NCI-H748 treated with DMSO at 0.1 percent for 48 hours (cell line): ENCODE data around the gene XIRP2.
"Not testable (repeated sequence)": the region's sequence is repeated elsewhere in the genome, so short reads cannot be mapped to it uniquely, and the experiment has no call there.

Experiments used
- DNase-seq: peaks from one replicate; lab custom pipeline; 2025; lab: John Stamatoyannopoulos, UW

The XIRP2 gene

GRCh38 chr2:167196461-167197252 is 308.4 kb downstream of the XIRP2 start:
- DNase-seq = no peak

- no peak for DNase-seq
These were observed 309.7 kb downstream of the XIRP2 start for GRCh38 chr2:167198009-167198408.

DNA sequence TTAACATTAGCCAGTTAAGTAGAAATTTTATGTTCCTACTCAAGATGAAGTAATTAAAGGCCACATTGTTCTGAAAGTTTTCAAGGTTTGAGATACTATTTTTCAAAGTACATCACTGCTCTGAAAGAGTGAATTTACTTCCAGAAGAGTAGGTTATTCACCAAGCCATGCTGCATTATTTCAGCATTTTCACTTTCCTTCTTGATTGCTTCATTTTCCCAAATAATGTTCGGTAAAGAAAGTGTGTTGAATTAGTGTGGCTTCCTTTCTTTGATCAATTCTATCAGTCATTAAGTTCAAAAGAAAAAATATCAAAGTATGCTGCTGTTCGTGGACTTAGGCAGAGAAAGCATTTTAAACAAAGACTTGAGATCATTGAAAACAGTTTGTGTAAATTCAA is 310.3 kb downstream of the XIRP2 start:
- DNase-seq = no peak

DNA sequence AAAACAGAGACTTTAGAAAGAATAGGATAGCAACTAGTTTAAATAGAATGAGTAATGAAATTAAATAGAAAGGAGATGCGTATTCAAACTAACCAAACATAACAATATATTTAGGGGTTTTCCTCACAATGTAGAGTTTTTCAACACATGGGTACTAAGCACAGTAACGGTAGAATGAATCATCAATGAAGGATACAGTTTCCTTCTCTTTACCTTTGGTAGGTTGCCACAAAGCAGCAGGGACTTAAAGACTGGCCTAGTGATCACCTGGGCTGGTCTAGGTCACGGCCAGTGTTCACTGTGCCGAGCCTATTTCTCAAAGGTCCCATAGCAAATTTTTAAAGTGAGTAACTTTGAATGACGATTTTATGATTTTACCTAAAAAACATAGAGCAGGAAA is 311.7 kb downstream of the XIRP2 start:
- DNase-seq = no peak

GRCh38 chr2:167209784-167210183 is 321.5 kb downstream of the XIRP2 start:
- DNase-seq = no peak

GRCh38 chr2:167212014-167212648 is 323.9 kb downstream of the XIRP2 start:
- no peak for DNase-seq

DNA sequence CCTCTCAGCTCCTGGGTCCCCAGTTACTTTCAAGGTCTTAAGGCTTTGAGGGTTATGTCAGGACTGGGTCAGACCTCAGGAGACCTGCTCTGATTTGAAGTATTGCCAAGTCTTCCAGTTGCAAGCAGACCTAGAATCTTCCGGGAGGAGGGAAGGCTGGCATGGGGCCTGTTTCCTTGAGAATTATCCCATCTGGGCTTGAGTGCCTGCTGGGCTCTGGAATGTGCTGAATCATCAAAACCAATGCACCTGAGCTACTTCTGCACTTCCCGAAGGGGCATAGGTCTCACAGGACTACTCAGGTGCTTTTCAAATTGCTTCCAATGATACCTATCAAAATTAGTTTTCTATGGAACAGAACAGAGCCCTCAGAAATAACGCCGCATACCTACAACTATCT is 327.3 kb downstream of the XIRP2 start:
- DNase-seq = no peak

DNA sequence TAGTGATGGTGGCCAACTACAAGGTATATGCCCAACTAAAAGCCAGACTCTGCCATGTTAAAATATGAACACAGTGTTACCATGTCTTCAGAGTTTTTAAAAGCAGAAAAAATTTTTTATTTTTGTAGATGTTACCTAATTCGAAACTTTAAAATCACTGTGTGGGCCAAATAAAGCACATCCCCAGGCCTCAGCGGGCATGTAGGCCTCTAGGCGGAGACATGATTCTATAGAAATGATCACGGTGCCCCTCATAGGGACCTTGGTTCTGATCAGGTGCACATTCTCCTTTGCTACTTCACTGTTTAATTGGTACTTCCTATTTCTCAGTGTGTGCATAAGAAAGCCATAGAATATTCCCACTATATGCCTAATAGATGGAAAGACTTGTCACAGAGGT is 349.2 kb downstream of the XIRP2 start:
- DNase-seq = no peak

DNA sequence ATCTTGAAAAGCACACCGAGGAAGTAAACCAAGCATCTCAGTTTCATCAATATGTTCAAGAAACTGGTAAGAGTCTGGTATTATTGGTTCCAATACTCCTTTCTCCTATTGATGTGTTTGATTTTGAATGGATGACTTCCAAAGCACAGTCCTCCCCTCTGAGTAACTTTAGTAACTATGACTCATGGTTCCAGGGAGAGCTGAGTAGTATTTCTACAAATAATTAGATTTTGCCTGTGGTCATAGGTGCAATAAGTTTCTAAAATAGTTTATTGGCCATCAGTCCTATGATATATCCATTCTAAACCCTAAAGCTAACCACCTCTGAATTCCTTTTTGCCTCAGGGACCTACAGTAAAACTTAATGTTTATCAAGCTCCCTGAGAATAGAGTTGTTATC is 352.4 kb downstream of the XIRP2 start:
- DNase-seq = no peak

DNA sequence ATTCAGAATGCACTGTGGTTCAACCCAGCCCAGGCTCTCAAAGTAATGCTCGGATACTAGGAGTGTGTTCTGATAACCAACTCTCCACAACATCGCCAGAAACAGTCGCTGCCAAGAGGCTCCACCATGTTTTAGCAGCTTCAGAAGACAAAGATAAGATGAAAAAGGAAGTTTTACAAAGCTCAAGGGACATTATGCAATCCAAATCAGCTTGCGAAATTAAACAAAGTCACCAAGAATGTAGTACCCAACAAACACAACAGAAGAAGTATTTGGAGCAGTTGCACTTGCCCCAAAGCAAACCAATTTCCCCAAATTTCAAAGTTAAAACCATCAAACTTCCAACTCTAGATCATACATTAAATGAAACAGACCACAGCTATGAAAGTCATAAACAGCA is 360.9 kb downstream of the XIRP2 start:
- no peak for DNase-seq

DNA sequence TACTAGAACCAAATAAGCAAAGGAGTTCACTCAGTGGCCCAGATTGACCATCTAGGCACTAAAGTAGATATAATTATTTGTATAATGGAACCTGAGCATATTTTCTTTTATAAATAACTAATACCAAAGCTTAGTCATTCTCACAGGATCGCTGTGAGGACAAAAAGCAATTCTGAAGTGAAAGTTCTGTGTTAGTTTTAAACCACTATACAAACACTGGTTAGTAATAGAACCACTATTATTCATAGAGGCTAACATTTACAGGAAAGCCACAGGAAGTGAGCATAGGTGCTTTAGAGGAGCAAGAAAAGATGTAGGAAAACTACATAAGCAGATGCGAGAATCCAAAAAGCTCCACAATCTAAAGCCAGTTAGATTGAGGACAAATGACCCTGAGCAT is 364.7 kb downstream of the XIRP2 start:
- no peak for DNase-seq

DNA sequence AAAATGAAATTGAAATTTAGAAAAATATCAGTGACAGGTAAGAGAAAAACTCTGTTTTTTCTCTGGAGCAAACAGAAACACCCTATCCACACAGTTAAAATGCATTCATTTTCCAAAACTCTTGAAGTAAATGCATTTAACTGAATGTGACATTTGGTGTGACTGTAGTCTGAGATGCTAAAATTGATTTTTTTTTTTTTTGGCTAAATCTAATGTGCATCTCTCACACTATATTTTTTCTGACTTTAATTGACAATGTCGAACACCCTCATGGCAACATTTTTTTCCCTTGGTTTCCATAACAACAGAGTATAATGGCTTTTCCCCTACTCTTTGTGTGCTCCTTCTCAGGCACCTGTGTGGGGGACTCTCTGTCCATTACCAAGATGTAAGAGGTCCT is 366.4 kb downstream of the XIRP2 start:
- DNase-seq = no peak

- no peak for DNase-seq
These were observed 370.4 kb downstream of the XIRP2 start for GRCh38 chr2:167258712-167259111.

- no peak for DNase-seq
These were observed 376.1 kb downstream of the XIRP2 start for GRCh38 chr2:167264380-167264779.

- no peak for DNase-seq
These were observed 376.7 kb downstream of the XIRP2 start for GRCh38 chr2:167265004-167265403.

DNA sequence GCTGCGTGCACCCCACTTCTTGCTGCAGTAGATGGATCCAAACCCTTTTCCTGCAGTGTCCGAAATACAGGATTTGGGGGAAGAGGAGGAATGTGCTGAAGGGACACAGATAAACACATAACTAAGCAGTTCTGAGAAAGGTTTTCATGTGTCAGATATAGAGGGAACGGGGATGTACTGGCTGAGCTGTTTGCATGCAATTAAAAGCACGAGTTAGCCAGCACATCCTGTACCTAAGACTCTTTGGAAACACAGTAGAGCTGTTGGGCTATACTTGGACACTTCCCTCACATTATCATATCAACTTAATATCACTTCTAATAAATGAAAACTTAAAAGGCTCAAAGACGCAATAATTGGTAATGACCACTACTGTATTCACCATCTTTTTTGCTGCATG is 377.4 kb downstream of the XIRP2 start:
- no peak for DNase-seq

DNA sequence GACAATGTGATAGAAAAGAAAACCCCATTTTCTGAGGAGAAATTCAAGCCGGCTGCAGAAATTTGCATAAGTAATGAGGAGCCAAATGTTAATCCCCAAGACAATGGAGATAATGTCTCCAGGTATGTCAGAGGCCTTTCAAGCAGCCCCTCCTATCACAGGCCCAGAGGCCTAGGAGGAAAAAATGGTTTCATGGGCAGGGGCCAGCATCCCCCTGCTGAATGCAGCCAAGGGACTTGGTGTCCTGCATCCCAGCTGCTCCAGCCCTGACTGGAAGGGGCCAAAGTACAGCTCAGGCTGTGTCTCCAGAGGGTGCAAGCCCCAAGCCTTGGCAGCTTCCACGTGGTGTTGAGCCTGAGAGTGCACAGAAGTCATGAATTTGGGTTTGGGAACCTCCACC is 380.0 kb downstream of the XIRP2 start:
- DNase-seq = not testable (repeated sequence)

DNA sequence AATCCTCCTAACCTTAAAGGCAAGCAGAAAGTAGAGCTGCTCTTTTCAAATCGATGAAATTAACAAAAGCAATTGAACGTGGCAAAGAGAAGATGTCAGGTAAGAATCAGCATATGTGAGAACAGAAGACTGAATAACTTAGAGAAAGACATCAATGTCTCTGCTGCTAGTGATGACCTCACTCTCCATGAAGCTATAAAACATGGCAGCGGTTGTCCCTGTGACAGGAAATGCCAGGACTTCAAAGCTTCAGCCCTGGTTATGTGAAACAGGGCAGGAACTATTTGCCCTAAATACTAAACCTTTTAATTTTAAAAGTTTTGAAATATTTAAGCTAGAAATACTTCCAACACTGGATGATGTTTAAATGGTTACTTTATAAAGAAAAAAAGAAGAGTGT is 383.7 kb downstream of the XIRP2 start:
- DNase-seq = no peak

DNA sequence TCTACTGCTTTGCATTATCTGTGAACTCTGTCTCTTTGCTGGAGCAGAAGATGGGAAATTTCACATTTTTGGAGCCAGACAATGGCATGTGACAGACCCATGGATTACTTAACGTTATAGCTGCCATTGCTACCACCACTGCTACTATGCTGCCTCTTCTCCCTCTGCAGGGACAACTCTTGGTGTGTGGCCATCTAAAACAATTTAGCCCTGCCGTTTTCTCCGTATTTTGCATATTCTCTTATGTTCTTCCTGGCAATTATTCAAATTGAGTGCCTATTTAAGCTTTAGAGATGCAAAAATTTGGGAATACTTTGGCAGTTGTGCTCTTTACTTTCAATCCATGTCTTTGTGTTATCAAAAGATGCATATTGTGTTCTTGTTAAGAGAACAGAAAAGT is 386.8 kb downstream of the XIRP2 start:
- no peak for DNase-seq

DNA sequence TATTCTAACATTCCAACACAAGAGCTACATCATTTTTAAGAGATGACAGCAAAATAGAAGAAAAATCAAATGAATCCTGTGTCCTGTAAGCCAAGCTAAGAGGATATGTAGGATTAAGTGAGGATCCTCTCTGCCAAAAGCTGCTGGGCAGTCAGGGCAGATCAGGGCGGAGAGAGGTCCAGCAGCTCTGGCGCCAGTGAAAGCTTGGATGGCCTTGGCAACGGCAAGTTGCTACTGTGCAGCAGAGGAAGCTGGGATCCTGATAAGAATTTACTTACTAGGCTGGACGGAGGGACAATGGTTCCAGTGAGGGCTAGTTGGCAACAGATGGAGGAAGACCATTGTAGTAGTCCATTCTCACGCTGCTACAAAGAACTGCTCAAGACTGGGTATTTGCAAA is 391.5 kb downstream of the XIRP2 start:
- no peak for DNase-seq

DNA sequence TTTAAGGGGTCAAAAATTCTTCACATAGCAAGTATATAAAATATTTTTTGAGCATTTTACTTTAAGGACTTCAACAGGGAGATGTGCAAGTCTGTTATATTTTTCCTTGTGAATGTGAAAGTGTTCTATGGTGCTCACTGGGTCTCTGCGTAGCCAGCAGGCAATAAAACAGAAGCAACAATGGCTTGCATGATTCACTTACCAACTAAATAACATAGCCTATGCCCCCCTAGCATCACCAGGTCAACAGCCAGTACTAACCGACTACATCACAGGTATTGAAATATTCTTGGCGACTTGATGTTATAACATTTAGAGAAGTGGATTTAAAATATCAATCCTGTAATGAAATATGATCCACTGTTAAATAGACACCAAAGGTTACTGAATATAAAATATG is 398.9 kb downstream of the XIRP2 start:
- no peak for DNase-seq

DNA sequence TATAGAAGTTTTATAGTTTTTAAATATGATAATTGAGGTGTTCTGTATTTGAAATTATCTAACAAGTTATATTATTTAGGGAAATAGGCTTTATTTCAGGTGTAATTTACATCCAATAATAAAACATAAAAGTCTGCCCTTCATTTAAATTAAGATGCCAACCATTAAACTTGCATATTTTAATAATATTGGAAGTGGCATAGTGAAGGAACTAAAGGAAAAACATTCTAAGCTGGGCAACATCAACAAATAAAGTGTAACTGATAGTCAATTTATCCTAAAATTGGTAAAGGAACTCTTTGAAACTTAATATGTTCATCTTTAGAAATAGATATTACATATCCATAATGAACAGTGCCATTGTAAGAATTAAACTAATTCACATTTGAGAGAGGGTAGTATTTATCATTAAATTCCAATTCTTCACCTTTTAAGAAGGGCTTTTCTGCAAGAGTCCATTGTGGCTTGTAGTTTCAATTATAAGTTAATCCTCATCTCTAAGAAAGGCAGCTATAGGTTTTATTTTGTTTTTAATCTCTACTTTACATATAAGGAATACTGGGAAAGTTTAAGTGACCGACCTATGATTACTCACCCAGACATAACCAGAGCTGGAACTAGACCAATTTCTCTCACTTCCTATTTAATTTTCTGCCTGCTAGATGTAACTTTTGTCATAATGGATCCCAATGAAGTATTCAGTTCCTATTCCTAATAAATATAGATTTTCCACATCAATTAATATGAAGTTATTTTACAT is 401.6 kb downstream of the XIRP2 start:
- DNase-seq = no peak
